GM10847 (cell line): ENCODE data around the gene GTF2H4.

Experiments
- POLR2A ChIP-seq: IDR thresholded peaks from 2 replicates; pipeline ENCODE4 v1.6.1; 2011; ENCODE audit not compliant: insufficient read length; ENCODE audit errors: extremely low read depth

GTF2H4 gene

GRCh38 chr6:30931969-30932645 lies 24.1 kb downstream of the GTF2H4 start, which contains the start of gene SFTA2:
TSS of gene SFTA2 (minus strand) at chr6:30932170. CDS start at chr6:30932096, 74 bp downstream.
- no peak for TF ChIP-seq POLR2A

- TF ChIP-seq POLR2A = no peak
Observed at GRCh38 chr6:30932665-30933365, 24.8 kb downstream of the GTF2H4 start.

- TF ChIP-seq POLR2A = no peak
Observed at GRCh38 chr6:30935018-30935417, 27.0 kb downstream of the GTF2H4 start.

DNA sequence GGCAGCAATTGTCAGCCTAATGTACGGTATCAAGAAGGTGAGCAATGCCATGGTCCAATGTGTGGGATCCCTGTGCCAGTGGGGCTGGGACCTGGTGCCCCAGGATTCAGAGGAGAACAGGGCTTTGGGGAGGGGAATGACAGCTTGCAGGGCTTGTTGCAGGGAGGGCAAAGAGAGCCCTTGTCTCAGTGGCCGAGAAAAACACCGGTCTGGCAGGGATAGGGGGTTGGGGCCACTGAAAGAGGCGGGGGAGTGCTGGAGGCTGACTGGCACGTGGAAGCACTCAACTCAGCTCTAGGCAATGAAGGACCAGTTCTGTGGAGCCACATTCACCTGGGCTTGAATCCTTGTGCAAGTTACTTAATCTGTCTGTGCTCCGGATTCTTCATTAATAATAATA lies 29.3 kb downstream of the GTF2H4 start:
- no peak for TF ChIP-seq POLR2A

DNA sequence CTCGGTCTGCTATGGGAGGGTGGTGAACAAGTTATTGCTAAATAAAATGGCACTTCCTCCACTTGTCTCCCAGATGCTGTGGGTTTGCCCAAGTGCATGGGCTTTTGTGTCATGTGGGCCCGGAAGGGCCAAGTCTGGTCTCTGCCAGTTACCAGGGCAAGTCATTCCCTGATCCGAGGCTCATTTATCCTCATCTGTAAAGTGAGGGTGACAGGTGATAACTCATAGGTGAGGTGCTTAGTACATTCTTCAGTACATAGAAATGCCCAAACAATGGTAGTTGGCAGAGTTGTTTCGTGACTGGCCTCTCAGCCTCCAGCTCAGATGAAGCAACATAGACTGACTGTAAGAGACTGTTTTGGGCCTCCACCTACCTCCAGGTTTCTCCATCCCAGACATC lies 30.7 kb downstream of the GTF2H4 start:
- TF ChIP-seq POLR2A = no peak

GRCh38 chr6:30939473-30939872 lies 31.5 kb downstream of the GTF2H4 start:
- no peak for TF ChIP-seq POLR2A

- no peak for TF ChIP-seq POLR2A
Observed at GRCh38 chr6:30940361-30940986, 32.5 kb downstream of the GTF2H4 start, which contains the start of gene MUCL3. TSS of gene MUCL3 (plus strand) at chr6:30940973. CDS start at chr6:30941000, 27 bp downstream.

DNA sequence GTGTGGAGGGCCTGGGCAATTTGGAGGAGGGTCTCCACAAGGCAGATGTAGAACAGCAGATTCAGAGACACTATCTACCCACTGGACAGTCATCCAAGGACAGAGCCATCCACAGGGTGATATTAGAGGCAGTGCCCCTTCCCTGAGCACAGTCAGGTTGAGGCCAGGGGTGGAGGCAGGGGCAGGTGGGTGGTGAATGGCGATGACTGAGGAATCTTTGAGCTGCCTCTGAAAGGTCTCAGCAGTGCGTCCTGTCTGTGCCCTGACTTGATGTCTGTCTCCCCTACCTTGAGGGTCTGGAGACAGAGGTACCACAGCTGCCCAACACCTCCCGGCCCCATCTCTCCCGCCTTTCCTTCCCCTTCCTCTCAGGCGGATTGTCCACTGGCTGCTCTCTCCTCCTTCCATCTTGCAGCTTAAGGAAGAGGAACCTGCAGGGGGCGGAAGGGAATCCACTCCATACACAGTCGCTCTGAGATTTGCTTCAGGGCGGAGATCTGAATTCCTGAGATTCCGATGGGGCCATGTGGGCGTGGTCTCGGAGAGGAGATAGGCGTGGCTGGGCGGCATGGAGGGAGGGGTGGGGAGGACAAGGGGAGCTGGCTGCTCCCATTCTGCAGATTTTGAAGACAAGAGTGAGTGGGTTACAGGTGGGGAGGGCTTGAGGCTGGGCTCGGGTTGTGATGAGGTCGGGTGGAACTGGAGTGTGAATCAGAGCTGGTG lies 34.5 kb downstream of the GTF2H4 start:
- no peak for TF ChIP-seq POLR2A

GRCh38 chr6:30944051-30944450 lies 36.0 kb downstream of the GTF2H4 start:
- no peak for TF ChIP-seq POLR2A

GRCh38 chr6:30945281-30945680 lies 37.3 kb downstream of the GTF2H4 start:
- no peak for TF ChIP-seq POLR2A

- no peak for TF ChIP-seq POLR2A
Observed at GRCh38 chr6:30947231-30947630, 39.2 kb downstream of the GTF2H4 start.

DNA sequence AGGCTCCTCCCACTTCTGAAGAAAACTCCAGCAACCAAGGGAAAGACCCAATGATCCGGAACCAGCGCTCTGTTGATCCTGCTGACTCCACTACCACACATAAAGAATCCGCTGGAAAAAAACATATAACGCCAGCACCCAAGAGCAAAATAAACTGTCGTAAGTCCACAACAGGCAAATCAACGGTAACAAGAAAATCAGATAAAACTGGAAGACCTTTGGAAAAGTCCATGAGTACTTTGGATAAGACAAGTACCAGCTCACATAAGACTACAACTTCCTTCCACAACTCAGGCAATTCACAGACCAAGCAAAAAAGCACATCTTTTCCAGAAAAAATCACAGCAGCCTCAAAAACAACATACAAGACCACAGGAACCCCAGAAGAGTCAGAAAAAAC lies 40.8 kb downstream of the GTF2H4 start:
- no peak for TF ChIP-seq POLR2A

GRCh38 chr6:30951907-30952469 lies 44.0 kb downstream of the GTF2H4 start:
- TF ChIP-seq POLR2A = no peak

DNA sequence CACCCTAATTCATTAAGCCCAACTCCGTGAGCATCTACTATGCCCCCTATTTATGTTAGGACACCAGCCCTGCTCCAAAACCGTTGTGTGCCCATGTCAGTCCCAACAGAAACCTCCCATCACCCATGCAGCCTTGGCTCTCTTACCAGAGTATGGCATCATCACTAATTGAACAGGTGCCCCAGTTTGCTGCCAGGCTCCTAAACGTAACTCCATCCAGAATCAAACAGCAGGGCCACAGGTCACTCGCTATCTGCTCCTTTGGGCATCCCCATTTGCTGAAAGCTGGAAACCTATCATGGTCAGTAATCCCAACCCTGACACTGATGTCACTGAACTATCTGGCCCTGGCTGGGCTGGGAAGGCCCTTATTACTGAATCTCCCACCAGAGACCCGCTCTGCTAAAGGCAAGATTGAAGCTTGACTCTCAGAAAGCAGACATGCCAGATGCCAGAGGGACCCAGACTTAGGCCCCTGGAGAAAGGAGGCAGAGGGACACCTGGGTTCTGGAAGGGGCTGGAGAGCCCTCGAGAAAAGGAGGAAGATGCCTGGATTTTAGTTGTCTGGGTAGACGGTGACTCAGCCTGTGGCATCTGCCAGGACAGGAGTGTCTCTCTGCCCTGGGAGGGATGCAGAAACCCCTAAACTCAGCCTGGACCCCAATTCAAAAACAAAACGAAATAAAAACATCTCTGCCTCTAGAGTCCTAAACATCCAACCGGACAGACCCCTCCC lies 46.8 kb downstream of the GTF2H4 start:
- TF ChIP-seq POLR2A = no peak
